Mesodermal cell (in vitro differentiated cells): Measurements from ENCODE around the gene LDLRAD4.

Experiments used
- H3K27ac ChIP-seq: 2 replicates; pipeline ENCODE4 v1.7.0; 2013; ENCODE audit warnings: mild to moderate bottlenecking, low read depth, low read length, moderate library complexity; ENCODE audit not compliant: severe bottlenecking
- H3K36me3 ChIP-seq: 2 replicates; pipeline ENCODE4 v1.7.1; 2013; ENCODE audit warnings: mild to moderate bottlenecking, low read length, moderate library complexity; ENCODE audit not compliant: control insufficient read depth, insufficient read depth
- H3K4me1 ChIP-seq: one replicate; pipeline ENCODE4 v1.7.1; 2013; ENCODE audit warnings: mild to moderate bottlenecking, low read length; ENCODE audit not compliant: insufficient read depth, control insufficient read depth, poor library complexity, severe bottlenecking
- H3K4me3 ChIP-seq: 2 replicates; pipeline ENCODE4 v1.7.0; 2013; ENCODE audit warnings: low read length, control low read depth, mild to moderate bottlenecking; ENCODE audit not compliant: insufficient read depth, poor library complexity, severe bottlenecking; ENCODE audit errors: extremely low read depth
- H3K9me3 ChIP-seq: 2 replicates; pipeline ENCODE4 v1.7.1; 2013; ENCODE audit warnings: mild to moderate bottlenecking, low read length, moderate library complexity; ENCODE audit not compliant: control insufficient read depth
- WGBS, 2 experiments: methylation state at CpG; one replicate each; pipeline ENCODE4 v1.1.5; 2013; ENCODE audit warnings: missing lambda C conversion rate in 2 of 2; ENCODE audit not compliant: insufficient coverage in 2 of 2; 5-methylcytosine and 5-hydroxymethylcytosine counted together

The LDLRAD4 gene

DNA sequence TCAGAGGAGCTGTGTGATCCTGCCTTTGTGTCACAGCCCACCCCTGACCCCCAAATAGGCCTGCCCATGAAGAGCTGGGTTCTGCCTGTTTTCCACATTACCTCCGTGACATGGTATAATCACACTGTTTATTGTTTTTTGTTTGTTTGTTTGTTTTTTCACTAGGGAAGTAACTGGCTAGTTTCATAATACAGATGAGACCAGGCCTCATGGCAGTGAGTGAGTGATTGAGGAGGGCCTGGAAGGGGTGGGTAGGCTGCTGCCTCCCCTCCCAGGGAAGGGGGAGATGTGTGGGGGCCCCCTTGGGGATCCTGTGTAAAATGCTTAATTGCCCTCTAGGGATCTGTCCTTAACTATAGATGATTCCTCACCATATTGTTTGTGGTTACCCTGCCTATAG, 190.5 kb downstream of the LDLRAD4 start:
- WGBS, 2 experiments = 83% methylated on average over 1 of the region's 1 CpG; no CpG with 5 or more reads in 1 of the 2 experiments
- Histone ChIP-seq H3K9me3 (peaks cover 5% of the 10 kb centered on the region), H3K27ac (no peak overlapping the region), H3K4me3 (no peak overlapping the region), H3K4me1 (no peaks in the 10 kb centered on the region), H3K36me3 (no peaks in the 10 kb centered on the region)

DNA sequence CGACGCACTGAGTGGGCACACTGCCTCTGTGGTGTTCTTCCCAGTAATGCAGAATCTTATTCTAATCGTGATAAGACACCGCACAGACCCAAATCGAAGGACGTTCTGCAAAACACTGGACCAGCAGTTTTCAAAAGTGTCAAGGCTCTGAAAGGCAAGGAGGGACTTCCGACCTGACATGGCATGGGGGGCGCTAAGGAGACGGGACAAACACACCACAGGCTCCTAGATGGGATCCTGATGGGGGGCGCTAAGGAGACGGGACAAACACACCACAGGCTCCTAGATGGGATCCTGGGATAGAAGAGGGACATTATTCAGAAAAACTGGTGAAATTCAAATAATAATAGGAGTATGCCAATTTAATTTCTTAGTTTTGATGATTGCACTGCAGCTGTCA, 191.4 kb downstream of the LDLRAD4 start:
- no peaks in the 10 kb centered on the region for H3K4me1 ChIP-seq
- whole genome bisulfite sequencing, 2 experiments = 75 to 79% methylated on average over 10 to 11 of the region's 11 CpGs
- H3K9me3 ChIP-seq = peaks cover 5% of the 10 kb centered on the region
- no peak overlapping the region for H3K27ac ChIP-seq
- no peak overlapping the region for H3K4me3 ChIP-seq
- no peaks in the 10 kb centered on the region for H3K36me3 ChIP-seq

DNA sequence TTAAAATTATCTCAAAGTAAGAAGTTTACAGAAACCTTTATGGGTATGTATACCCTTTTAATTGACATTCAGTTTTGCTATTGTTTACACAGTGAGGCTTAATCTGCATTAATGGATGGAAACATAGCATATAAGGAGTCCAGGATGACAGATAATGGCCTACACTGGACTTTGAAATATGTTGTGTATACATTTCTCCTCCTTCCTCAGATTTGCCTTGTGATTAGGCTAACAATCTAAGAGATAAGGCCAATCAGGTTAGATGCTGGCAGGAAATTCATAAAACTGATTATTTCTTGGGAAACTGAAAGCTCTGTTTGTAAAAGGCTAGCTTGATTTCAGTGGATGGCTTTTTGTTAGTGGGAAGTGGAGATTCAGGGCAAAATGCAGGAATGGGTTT, 191.9 kb downstream of the LDLRAD4 start:
- H3K4me3 ChIP-seq = no peak overlapping the region

DNA sequence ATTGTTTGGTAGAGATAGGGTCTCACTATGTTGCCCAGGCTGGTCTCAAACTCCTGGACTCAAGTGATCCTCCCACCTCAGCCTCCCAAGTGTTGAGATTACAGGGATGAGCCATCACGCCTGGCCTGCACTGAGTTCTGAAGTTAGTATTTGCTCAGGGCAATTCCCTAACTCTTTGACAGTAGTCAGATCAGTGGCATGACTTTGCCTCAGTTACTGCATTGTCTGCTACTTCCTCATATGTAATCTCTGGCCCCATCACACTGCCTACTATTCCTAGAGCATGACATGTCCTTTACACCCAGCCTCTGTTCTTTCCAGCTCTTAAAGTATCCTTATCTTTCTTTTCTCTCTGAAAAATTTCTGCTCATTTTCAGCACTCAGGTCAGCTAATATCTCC, 193.5 kb downstream of the LDLRAD4 start:
- no peak overlapping the region for H3K4me3 ChIP-seq
- H3K4me1 ChIP-seq = no peaks in the 10 kb centered on the region
- WGBS, 2 experiments = 82 to 89% methylated on average over 1 of the region's 1 CpG
- no peak overlapping the region for H3K27ac ChIP-seq
- H3K36me3 ChIP-seq = no peaks in the 10 kb centered on the region
- peaks cover 5% of the 10 kb centered on the region for H3K9me3 ChIP-seq

More for the DNA sequence above, 191.9 kb downstream of the LDLRAD4 start:
- Histone ChIP-seq H3K4me1 (no peaks in the 10 kb centered on the region), H3K9me3 (peaks cover 5% of the 10 kb centered on the region), H3K27ac (no peak overlapping the region), H3K36me3 (no peaks in the 10 kb centered on the region)

DNA sequence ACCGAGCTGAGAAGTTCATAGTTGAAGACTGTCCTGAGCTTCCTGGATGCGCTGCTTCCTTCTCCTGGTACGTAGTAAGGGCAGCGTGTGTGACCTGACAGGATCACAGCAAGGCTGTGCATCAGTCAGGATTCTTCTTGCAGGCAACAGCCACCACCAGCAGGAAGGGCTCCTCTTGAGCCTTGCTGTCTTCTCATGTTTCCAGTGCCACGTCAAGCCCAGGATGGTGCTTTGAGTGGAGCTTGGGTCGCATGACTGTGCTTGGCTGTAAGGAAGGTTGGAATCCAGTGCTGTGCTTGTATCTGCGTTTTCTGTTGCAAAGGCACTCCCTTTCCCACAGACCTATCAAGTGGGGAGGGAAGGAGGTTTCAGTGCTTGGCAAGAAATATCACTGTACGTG, 194.3 kb downstream of the LDLRAD4 start:
- H3K36me3 ChIP-seq = no peaks in the 10 kb centered on the region
- WGBS, 2 experiments = 84 to 100% methylated on average over 4 of the region's 8 CpGs
- H3K27ac ChIP-seq = no peak overlapping the region
- no peak overlapping the region for H3K4me3 ChIP-seq
- H3K9me3 ChIP-seq = peaks cover 5% of the 10 kb centered on the region
- no peaks in the 10 kb centered on the region for H3K4me1 ChIP-seq

DNA sequence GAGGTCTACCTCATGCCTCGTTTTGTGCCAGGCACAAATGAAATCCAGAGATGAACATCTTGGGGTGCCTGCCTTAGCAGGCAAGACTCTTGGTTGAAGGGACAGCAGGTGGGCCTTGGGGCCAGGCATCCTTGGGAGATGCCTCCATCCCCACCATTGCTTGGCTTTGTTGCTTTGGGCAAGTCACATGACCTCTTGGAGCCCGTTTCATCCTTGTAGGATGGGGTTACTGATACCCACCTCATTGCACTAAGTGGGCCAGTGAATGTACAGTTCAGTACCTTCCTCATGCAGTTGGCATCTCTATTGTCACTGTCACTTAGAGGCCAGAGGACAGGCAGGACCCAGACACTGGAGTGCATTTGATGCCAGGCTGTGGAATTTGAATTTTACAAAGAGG, 195.5 kb downstream of the LDLRAD4 start:
- 67% methylated on average over 1 of the region's 2 CpGs for WGBS, 2 experiments
- Histone ChIP-seq H3K4me1 (no peaks in the 10 kb centered on the region), H3K4me3 (no peak overlapping the region), H3K36me3 (no peaks in the 10 kb centered on the region), H3K27ac (no peak overlapping the region), H3K9me3 (peaks cover 5% of the 10 kb centered on the region)

DNA sequence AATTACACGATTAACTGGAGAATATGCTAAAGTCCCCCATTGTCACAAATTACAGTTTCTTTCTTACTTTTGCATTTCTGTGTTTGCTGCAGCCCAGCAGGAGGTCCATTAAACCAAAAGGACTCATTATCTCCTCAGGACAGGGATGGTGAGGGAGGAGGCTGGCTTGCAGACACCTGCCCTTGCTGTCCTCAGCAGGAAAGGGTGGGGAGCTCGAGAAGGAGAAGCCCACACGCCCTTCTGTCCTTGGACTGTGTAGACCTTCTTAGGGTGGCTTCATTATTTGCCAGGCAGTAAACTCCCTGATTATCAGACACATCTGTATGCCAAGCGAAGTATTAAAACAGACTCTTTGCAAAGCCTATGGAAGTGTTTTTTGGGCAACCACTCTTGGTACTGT, 196.0 kb downstream of the LDLRAD4 start:
- WGBS, 2 experiments = 58 to 70% methylated on average over 2 to 4 of the region's 4 CpGs
- no peaks in the 10 kb centered on the region for H3K4me1 ChIP-seq

DNA sequence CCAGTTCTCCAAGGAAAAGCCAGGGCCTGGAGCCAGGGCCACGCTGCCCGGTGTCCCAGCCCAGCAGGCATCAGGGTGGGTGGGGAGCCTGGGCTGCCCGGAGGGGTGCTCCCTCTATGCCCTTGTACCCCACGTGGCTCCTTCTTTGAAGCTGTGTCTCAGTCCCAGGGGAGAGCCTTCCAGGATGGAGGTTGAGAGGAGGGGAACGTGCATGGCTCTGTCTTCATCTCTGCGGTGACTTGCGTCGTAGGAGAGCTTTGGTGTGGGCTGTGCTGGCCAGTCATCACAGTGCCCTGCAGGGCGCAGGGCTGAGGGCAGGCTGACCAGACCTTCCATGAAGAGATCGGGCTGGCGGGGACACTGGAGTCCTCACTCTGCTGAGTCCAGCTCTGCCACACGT, 197.2 kb downstream of the LDLRAD4 start:
- Histone ChIP-seq H3K4me1 (no peaks in the 10 kb centered on the region), H3K36me3 (no peaks in the 10 kb centered on the region), H3K4me3 (no peak overlapping the region), H3K9me3 (peaks cover 5% of the 10 kb centered on the region), H3K27ac (no peak overlapping the region)
- WGBS, 2 experiments = 91 to 94% methylated on average over 11 to 12 of the region's 12 CpGs

More for the DNA sequence above, 196.0 kb downstream of the LDLRAD4 start:
- Histone ChIP-seq H3K36me3 (no peaks in the 10 kb centered on the region), H3K27ac (no peak overlapping the region), H3K4me3 (no peak overlapping the region), H3K9me3 (peaks cover 5% of the 10 kb centered on the region)

DNA sequence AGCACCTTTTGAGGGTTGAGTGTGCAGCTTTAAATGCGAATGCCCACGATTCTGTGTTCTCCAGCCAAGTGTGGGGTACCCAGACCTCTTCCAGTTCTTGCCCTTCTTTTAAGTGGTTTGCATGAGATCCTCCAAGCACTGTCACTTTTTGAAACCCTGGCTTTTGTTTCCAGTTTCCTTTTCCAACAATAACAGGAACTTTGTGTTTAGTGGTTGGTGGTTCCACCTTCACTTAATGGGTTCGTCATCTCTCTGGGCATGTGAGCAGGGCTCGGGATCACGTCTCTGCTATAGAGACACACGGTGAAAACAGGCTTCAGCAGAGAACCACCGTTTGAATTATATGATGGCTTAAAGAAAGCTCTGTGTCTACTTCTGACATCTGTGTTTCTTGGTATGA, 197.6 kb downstream of the LDLRAD4 start:
- Histone ChIP-seq H3K27ac (no peak overlapping the region), H3K9me3 (peaks cover 5% of the 10 kb centered on the region), H3K4me3 (no peak overlapping the region), H3K4me1 (no peaks in the 10 kb centered on the region), H3K36me3 (no peaks in the 10 kb centered on the region)
- 90% methylated on average over 6 to 7 of the region's 7 CpGs for WGBS, 2 experiments

DNA sequence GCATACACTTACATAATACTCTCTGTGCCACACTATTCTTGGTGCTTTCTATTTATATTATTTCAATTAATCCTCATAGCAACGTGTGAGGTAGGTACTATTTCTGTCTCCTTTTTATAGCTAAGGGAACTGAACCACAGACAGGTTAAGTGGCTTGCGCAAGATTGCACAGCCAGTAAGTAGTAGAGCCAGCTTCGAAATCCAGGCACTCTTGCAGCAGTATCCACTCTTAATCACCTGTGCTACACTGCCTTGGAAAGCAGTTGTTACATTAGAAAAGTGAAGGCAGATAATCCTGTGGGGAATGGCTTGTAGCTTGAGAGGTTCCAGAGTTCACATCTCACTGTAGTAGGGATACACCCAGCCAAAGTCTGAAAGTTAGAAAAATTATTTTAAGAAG, 198.3 kb downstream of the LDLRAD4 start:
- 85 to 90% methylated on average over 2 to 3 of the region's 3 CpGs for WGBS, 2 experiments
- no peaks in the 10 kb centered on the region for H3K4me1 ChIP-seq
- H3K4me3 ChIP-seq = no peak overlapping the region

DNA sequence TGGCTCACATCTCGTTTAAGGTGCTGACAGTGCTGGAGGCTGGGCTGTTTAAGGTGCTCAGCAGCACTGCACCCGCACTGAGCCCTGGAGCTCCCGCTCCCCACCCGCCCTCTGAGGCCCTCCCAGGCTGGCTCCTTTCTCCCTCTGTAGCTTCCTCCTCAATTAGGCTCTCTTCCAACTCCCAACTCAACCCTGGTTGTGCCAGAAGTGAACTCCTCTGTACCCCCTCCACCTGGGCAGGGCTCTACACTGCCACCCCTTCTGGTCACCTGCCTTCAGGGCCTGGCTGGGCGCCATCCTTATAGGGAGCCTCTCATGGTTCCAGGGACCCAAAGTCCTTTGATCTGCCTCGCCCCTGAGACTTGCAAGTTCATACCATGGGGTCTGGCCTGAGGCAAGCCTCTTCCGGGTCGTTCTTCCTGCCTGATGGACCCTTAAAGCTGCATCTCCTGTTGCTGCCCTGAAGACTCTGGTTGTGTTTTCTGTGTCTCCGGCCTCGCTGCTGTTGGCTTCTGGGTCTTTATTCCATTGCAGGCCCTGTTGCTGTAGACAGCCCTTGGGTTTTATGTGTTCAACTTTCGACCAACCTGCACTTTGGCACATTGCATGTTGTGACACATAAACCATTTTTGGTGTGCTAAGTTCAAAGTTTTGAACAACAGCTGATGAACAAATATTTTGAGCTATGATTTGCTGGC, 199.6 kb downstream of the LDLRAD4 start:
- Histone ChIP-seq H3K9me3 (no peaks in the 10 kb centered on the region), H3K4me1 (no peaks in the 10 kb centered on the region), H3K4me3 (no peak overlapping the region), H3K27ac (no peak overlapping the region), H3K36me3 (no peaks in the 10 kb centered on the region)
- 87 to 90% methylated on average over 9 to 11 of the region's 11 CpGs for WGBS, 2 experiments

More for the DNA sequence above, 198.3 kb downstream of the LDLRAD4 start:
- Histone ChIP-seq H3K36me3 (no peaks in the 10 kb centered on the region), H3K9me3 (peaks cover 3% of the 10 kb centered on the region), H3K27ac (no peak overlapping the region)
